CD14-positive monocyte (primary cell): ENCODE results near the gene C1orf50. TPM values are rescaled to one million over a fixed set of nuclear protein-coding genes. Genes with fewer than 3 reads are reported as not detected.
A peak's percentile ranks its signal among the peaks of the same experiment; 100 is the strongest.

Experiments
- DNase-seq, 3 donors: peaks; one replicate each; pipeline ENCODE4 v3.0.0-alpha.2; 2011 to 2022
- H2AFZ ChIP-seq: 2 replicates; pipeline ENCODE4 v1.6.0; 2012; ENCODE audit warnings: mild to moderate bottlenecking, low read depth, low read length, inconsistent platforms; ENCODE audit not compliant: insufficient read depth, poor library complexity, severe bottlenecking
- H3K27ac ChIP-seq, 2 donors: 1 replicate in 1 of 2; 2 replicates in 1 of 2; pipeline ENCODE4 v1.5.1; 2012 to 2013; ENCODE audit warnings: low read length in 2 of 2, control low read depth in 1 of 2, inconsistent platforms in 1 of 2, low read depth in 1 of 2, mild to moderate bottlenecking in 1 of 2
- H3K27me3 ChIP-seq, 2 donors: one replicate each; pipeline versions ENCODE4 v1.6.0 to v1.6.1; 2011 to 2013; ENCODE audit warnings: low read length in 2 of 2; ENCODE audit not compliant: control insufficient read depth in 2 of 2, insufficient read depth in 2 of 2
- H3K36me3 ChIP-seq, 2 donors: replicated peaks in 1 of 2; 1 replicate in 1 of 2; 2 replicates in 1 of 2; pipeline versions ENCODE4 v1.5.1 to v1.6.1; 2012 to 2013; ENCODE audit warnings: low read length in 2 of 2, control low read depth in 1 of 2, inconsistent platforms in 1 of 2, mild to moderate bottlenecking in 1 of 2; ENCODE audit not compliant: insufficient read depth in 2 of 2, control insufficient read depth in 1 of 2
- H3K4me1 ChIP-seq, 2 donors: 1 replicate in 1 of 2; 2 replicates in 1 of 2; pipeline versions ENCODE4 v1.5.1 to v1.6.1; 2012 to 2013; ENCODE audit warnings: low read length in 2 of 2, control low read depth in 1 of 2, inconsistent platforms in 1 of 2, mild to moderate bottlenecking in 1 of 2, moderate library complexity in 1 of 2; ENCODE audit not compliant: insufficient read depth in 2 of 2, control insufficient read depth in 1 of 2
- H3K4me2 ChIP-seq: replicated peaks from 2 replicates; pipeline ENCODE3; 2012; ENCODE audit warnings: low read length, moderate library complexity, mild to moderate bottlenecking; ENCODE audit not compliant: poor library complexity, severe bottlenecking; ENCODE audit errors: extremely low read depth
- H3K4me3 ChIP-seq, 3 experiments: fragments of 200-600 bp in 1 of 3; sonication (generic) in 1 of 3; replicated peaks in 1 of 3; 1 replicate in 2 of 3; 2 replicates in 1 of 3; pipeline ENCODE4 v1.5.1; 2011 to 2013; ENCODE audit warnings: low read length in 3 of 3, mild to moderate bottlenecking in 3 of 3, control low read depth in 2 of 3, low read depth in 2 of 3, inconsistent platforms in 1 of 3, moderate library complexity in 1 of 3
- H3K79me2 ChIP-seq: 2 replicates; pipeline ENCODE4 v1.6.0; 2012; ENCODE audit warnings: mild to moderate bottlenecking, control low read depth, inconsistent platforms, low read length, moderate library complexity; ENCODE audit not compliant: insufficient read depth
- H3K9ac ChIP-seq: 2 replicates; pipeline ENCODE4 v1.6.0; 2017; ENCODE audit warnings: low read length, mild to moderate bottlenecking; ENCODE audit not compliant: insufficient read depth, poor library complexity, severe bottlenecking
- H3K9me3 ChIP-seq, 2 donors: replicated peaks in 1 of 2; 1 replicate in 1 of 2; 2 replicates in 1 of 2; pipeline versions ENCODE4 v1.5.1 to v1.6.1; 2012 to 2013; ENCODE audit warnings: low read length in 2 of 2, control low read depth in 1 of 2; ENCODE audit not compliant: control insufficient read depth in 1 of 2, insufficient read depth in 1 of 2
- H4K20me1 ChIP-seq: 2 replicates; pipeline ENCODE4 v1.6.0; 2012; ENCODE audit warnings: mild to moderate bottlenecking, low read length, control low read depth, moderate library complexity; ENCODE audit not compliant: insufficient read depth
- H3K27ac Mint-ChIP-seq, 7 donors: one replicate each; pipeline ENCODE4 v1.8.0; 2020; ENCODE audit warnings: mild to moderate bottlenecking in 7 of 7, mixed read lengths in 7 of 7, moderate library complexity in 6 of 7, inconsistent platforms in 2 of 7
- H3K27me3 Mint-ChIP-seq, 3 donors: one replicate each; pipeline ENCODE4 v1.8.0; 2021 to 2022; ENCODE audit warnings: low read depth in 3 of 3, mild to moderate bottlenecking in 3 of 3, mixed read lengths in 3 of 3, moderate library complexity in 3 of 3, inconsistent platforms in 1 of 3
- H3K36me3 Mint-ChIP-seq, 2 donors: one replicate each; pipeline ENCODE4 v1.8.0; 2020; ENCODE audit warnings: mixed read lengths in 2 of 2, inconsistent platforms in 1 of 2, mild to moderate bottlenecking in 1 of 2
- H3K4me1 Mint-ChIP-seq: one replicate; pipeline ENCODE4 v1.8.0; 2020; ENCODE audit warnings: mild to moderate bottlenecking, mixed read lengths
- H3K4me3 Mint-ChIP-seq, 2 donors: one replicate each; pipeline ENCODE4 v1.8.0; 2020; ENCODE audit warnings: mild to moderate bottlenecking in 2 of 2, mixed read lengths in 2 of 2, moderate library complexity in 1 of 2
- H3K9me3 Mint-ChIP-seq, 7 donors: one replicate each; pipeline ENCODE4 v1.8.0; 2020 to 2022; ENCODE audit warnings: mixed read lengths in 7 of 7, mild to moderate bottlenecking in 6 of 7, moderate library complexity in 6 of 7, inconsistent platforms in 2 of 7
- CTCF ChIP-seq: fragments of 200-600 bp; IDR thresholded peaks from one replicate; pipeline ENCODE4 v1.8.0; 2022; ENCODE audit warnings: antibody characterized with exemption, mild to moderate bottlenecking
- WGBS: methylation state at CpG from one replicate; pipeline ENCODE4 v1.1.5; 2013; ENCODE audit warnings: missing lambda C conversion rate; ENCODE audit not compliant: insufficient coverage; 5-methylcytosine and 5-hydroxymethylcytosine counted together
- intact Hi-C, 2 donors: fragments of 100-400 bp; cut with micrococcal nuclease; formaldehyde crosslinking; loops; one replicate each; pipeline versions ENCODE4 v1.15.0 to v1.15.1; 2023
- polyA plus RNA-seq, 3 donors: library from polyadenylated mRNA; depleted of rRNA in 1 of 3; unstranded in 2 of 3; stranded (reverse) in 1 of 3; fragments of 300-500 nt in 2 of 3; fragments of >200 nt in 1 of 3; fragmentation: Illumina TruSeq in 2 of 3; gene quantifications; 1 replicate in 2 of 3; 2 replicates in 1 of 3; pipeline ENCODE4 v1.2.3, GENCODE V29; 2012 to 2021

Gene C1orf50
- polyA plus RNA-seq, 3 donors: 3.7 to 9.2 (median 4.3) TPM

GRCh38 chr1:42822800-42823392 is 55.8 kb downstream of the C1orf50 start:
- peaks cover 32% of the 10 kb centered on the region for H3K4me1 Mint-ChIP-seq
- H3K4me2 ChIP-seq: no peak overlapping the region
- peak overlapping the region in 6 of 7 donors; percentile 18 to 62 (median 32) for H3K27ac Mint-ChIP-seq

GRCh38 chr1:42824481-42825035 is 57.5 kb downstream of the C1orf50 start:
- Histone ChIP-seq H3K9ac (no peak overlapping the region), H3K9me3 (no peaks in the 10 kb centered on the region), H3K4me2 (no peak overlapping the region), H3K4me3 (no peak overlapping the region), H2AFZ (no peak overlapping the region), H3K27me3 (no peaks in the 10 kb centered on the region), H3K79me2 (peaks cover 19% of the 10 kb centered on the region), H4K20me1 (peaks cover 15% of the 10 kb centered on the region), H3K4me1 (peaks cover 4 to 15% of the 10 kb centered on the region in 2 donors), H3K27ac (no peak overlapping the region), H3K36me3 (peaks cover 8 to 41% of the 10 kb centered on the region in 2 donors)
- intact Hi-C loops: no loop called here
- peaks cover 21% of the 10 kb centered on the region for H3K4me1 Mint-ChIP-seq
- 93% methylated on average over 2 of the region's 4 CpGs for WGBS
- no peak overlapping the region for H3K4me3 Mint-ChIP-seq
- no peak overlapping the region for H3K27ac Mint-ChIP-seq
- peaks cover 0 to 2% (median 0%) of the 10 kb centered on the region in 3 donors for H3K27me3 Mint-ChIP-seq
- H3K36me3 Mint-ChIP-seq: peaks cover 32 to 45% of the 10 kb centered on the region in 2 donors
- no peak for DNase-seq
- TF ChIP-seq CTCF: no peak
- no peaks in the 10 kb centered on the region for H3K9me3 Mint-ChIP-seq

More at GRCh38 chr1:42822800-42823392, 55.8 kb downstream of the C1orf50 start:
- no peaks in the 10 kb centered on the region for H3K9me3 ChIP-seq
- H3K27ac ChIP-seq: peak overlapping the region in 1 of 2 donors; percentile 1
- no peak for DNase-seq
- peaks cover 0 to 24% of the 10 kb centered on the region in 2 donors for H3K36me3 ChIP-seq
- TF ChIP-seq CTCF: no peak
- no peak overlapping the region for H3K4me3 ChIP-seq
- H3K4me1 ChIP-seq: peaks cover 7 to 19% of the 10 kb centered on the region in 2 donors
- no peak overlapping the region for H3K9ac ChIP-seq
- H2AFZ ChIP-seq: no peak overlapping the region
- Mint-ChIP-seq H3K36me3 (peaks cover 29 to 42% of the 10 kb centered on the region in 2 donors), H3K4me3 (no peak overlapping the region), H3K27me3 (no peaks in the 10 kb centered on the region), H3K9me3 (no peaks in the 10 kb centered on the region)
- H3K79me2 ChIP-seq: peaks cover 34% of the 10 kb centered on the region
- H4K20me1 ChIP-seq: peaks cover 32% of the 10 kb centered on the region
- H3K27me3 ChIP-seq: no peaks in the 10 kb centered on the region
- WGBS: no CpG with 5 or more reads among the region's 2 CpGs
- intact Hi-C loops: no loop called here
